AG09309 (cell line): ENCODE data around the gene C2orf49.
A peak's percentile ranks its signal among the peaks of the same experiment; 100 is the strongest.

Experiments used
- DNase-seq: peaks from one replicate; pipeline ENCODE4 v3.0.0-alpha.2; 2010; ENCODE audit warnings: low read depth
- H3K4me3 ChIP-seq: 2 replicates; pipeline ENCODE4 v1.5.1; 2011; ENCODE audit warnings: mild to moderate bottlenecking, low read depth, low read length, moderate library complexity; ENCODE audit not compliant: control insufficient read depth
- TF ChIP-seq, protein P1 (sequence below): IDR thresholded peaks from 2 replicates; pipeline ENCODE4 v1.5.1; 2011; ENCODE audit warnings: mild to moderate bottlenecking, low read depth, low read length, inconsistent platforms; ENCODE audit not compliant: insufficient read depth, control insufficient read depth; ENCODE audit errors: missing control alignments

C2orf49 gene

DNA sequence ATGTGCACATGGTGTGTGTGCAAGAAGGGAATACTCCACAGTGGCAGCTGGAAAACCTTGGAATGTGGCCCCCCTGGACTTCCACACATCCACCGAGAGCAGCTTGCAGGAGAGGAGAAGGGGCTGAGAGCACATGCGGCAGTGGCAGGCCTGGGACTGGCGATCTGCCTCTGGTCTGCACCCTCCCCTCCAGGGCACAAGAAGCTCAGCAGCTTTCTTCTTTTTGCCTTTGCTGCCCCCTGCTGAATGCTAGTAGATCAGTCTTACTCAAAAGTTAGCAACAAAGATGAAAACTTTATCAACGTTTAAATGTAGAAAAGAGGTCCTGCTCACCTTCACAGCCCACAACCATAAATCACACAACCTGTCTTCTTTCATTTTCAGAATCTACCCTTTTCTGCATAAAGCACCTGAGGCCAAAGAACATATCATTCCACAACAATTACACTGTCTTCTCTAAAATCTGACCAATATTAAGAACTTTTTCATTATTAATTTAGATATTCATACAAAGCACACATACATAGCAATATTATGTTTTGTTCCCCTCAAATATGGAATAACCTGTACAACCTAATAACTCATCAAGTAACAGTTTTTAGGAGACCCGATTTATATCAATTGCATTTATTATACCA is 42.4 kb upstream of the C2orf49 start:
- no peak overlapping the region for H3K4me3 ChIP-seq
- TF ChIP-seq, protein P1, sequence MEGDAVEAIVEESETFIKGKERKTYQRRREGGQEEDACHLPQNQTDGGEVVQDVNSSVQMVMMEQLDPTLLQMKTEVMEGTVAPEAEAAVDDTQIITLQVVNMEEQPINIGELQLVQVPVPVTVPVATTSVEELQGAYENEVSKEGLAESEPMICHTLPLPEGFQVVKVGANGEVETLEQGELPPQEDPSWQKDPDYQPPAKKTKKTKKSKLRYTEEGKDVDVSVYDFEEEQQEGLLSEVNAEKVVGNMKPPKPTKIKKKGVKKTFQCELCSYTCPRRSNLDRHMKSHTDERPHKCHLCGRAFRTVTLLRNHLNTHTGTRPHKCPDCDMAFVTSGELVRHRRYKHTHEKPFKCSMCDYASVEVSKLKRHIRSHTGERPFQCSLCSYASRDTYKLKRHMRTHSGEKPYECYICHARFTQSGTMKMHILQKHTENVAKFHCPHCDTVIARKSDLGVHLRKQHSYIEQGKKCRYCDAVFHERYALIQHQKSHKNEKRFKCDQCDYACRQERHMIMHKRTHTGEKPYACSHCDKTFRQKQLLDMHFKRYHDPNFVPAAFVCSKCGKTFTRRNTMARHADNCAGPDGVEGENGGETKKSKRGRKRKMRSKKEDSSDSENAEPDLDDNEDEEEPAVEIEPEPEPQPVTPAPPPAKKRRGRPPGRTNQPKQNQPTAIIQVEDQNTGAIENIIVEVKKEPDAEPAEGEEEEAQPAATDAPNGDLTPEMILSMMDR: peak; percentile 78
- DNase-seq: peak; percentile 44

DNA sequence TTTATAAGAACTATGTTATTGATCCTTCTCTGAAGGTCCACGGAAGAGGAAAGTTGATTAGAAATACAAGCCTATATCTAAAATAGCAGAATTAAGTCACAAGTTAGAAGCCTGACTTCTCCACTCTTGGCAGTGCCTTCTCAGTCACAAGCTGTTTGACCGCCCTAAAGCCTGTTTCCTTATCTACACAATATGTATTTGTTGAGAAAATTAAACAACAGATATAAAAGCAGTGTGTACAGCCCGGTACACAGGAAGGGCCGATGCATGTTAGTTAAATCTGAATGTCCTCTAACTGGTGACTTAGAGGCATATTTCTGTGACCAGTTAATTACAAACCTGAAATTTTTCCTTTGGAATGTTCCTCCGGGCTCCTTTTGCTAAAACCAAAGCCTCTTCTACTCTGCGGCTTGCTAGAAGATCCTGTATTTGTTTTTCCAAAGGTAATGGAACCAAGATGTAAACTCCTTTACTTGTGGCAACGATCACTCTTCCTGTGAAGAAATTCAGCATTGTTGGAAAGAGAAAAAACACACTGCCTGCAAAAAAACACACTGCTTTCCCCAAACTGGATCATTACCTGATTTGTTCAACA is 41.2 kb upstream of the C2orf49 start:
- H3K4me3 ChIP-seq: no peak overlapping the region
- TF ChIP-seq, protein P1: no peak
- DNase-seq: no peak

DNA sequence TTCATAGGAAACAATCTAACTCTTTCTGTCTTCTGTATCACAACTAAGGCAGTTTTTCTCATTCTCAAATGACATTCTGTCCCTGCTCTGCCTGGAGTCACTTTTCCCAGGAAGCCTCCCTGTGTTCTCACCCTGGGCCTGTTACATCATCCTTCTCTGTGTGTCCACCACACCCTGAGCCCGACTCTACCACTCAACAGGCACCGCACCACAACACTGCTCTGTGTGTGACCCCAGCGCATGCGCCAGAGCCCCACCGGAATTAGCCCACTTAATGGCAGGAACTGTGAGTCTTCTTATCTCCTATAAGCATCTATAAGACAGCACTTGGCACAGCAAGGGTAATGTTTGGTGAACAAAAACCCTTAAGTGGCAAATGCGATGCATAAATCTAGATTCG is 40.1 kb upstream of the C2orf49 start:
- no peak for DNase-seq
- TF ChIP-seq, protein P1: no peak
- no peak overlapping the region for H3K4me3 ChIP-seq

DNA sequence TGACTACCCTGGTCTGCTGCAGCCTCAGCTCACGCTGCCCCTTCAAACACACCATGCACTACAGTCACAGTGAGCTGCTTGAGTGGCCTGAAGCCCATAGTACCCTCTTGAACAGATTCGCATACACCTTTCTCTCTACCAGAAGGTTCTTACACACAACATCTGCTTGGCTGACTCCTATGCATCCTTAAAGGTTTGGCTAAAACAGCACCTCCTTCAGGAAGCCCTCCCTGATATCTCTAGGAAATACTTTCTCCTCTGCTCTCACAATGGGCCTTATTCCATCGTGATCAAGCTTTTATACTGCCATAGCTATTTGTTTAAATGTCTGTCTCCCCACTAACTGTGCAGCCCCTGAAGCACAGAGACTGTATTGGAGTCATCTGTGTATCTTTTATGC is 39.3 kb upstream of the C2orf49 start:
- TF ChIP-seq, protein P1: no peak
- no peak overlapping the region for H3K4me3 ChIP-seq
- no peak for DNase-seq

DNA sequence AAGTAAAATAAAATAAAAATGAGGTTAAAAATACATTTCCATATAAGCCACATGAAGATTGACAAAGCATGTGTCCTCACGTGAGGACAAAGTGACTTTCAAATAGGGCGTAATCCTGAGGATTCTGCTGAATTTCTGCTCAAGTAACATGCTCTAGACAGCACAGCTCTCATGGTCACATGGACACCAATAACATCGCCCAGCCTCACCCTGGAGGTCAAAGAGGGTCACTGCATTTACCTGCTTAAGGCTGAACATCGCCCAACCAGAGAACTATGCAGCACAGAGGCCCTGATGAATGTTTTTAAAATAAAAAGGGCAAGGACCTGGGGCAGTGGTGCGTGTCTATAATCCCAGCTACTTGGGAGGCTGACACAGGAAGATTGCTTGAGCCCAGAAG is 38.0 kb upstream of the C2orf49 start:
- no peak for DNase-seq
- TF ChIP-seq, protein P1: no peak

DNA sequence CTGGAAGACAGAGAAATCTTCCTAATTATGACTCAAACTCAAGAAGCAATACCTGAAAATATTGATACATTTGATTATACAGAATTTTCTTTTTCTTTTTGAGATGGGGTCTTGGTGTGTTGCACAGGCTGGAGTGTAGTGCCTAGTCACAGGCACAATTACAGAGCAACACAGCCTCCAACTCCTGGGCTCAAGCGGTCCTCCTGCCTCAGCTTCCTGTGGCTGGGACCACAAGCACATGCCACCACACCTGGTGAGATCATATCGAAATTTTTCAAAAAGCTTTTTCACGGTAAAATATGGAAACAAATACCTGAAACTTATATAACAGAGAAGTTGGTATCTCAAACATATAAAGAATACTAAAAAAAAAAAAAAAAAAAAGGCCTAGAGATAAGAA is 35.7 kb upstream of the C2orf49 start:
- DNase-seq: no peak
- TF ChIP-seq, protein P1: no peak
- H3K4me3 ChIP-seq: no peak overlapping the region

More for the DNA sequence above, 38.0 kb upstream of the C2orf49 start:
- no peak overlapping the region for H3K4me3 ChIP-seq
